ENCODE data around the gene TUBAL3.

The TUBAL3 gene

GRCh38 chr10:5447611-5448071, 43.0 kb upstream of the TUBAL3 start:
- peaks cover 52% of the 10 kb centered on the region for H3K4me1 ChIP-seq (ENCODE audit: insufficient read depth, low read length, poor library complexity, severe bottlenecking)
- H3K9ac ChIP-seq (ENCODE audit: low read depth, low read length, poor library complexity, severe bottlenecking) = peak overlapping the region; percentile 71
- H3K27me3 ChIP-seq (ENCODE audit: insufficient read depth, low read length, poor library complexity, severe bottlenecking) = no peaks in the 10 kb centered on the region
- peak overlapping the region; percentile 78 for H3K4me3 ChIP-seq (ENCODE audit: low read length, poor library complexity, severe bottlenecking)
- H2AFZ ChIP-seq (ENCODE audit: low read length) = no peak overlapping the region
- H4K20me1 ChIP-seq (ENCODE audit: insufficient read depth, low read length, poor library complexity, severe bottlenecking) = peaks cover 53% of the 10 kb centered on the region
- H3F3A ChIP-seq (ENCODE audit: low read depth) = 0 out of 2 replicates have a peak, but pooled peaks cover 3% of the 10 kb centered on the region
- no peaks in the 10 kb centered on the region for H3K9me2 ChIP-seq (replicated peaks; ENCODE audit: low read depth, low read length)
- peaks cover 19% of the 10 kb centered on the region for H3K36me3 ChIP-seq (ENCODE audit: insufficient read depth, low read length)
- peaks cover 77% of the 10 kb centered on the region for H3K79me2 ChIP-seq (ENCODE audit: insufficient read depth, low read length)
- peak overlapping the region; percentile 85 for H3K4me2 ChIP-seq (ENCODE audit: low read depth, low read length, poor library complexity, severe bottlenecking)
- TF ChIP-seq EZH2phosphoT487 (IDR thresholded peaks at IDR 0.05; ENCODE audit: borderline replicate concordance) (no peak), CTCF (conservative IDR thresholded peaks at IDR 0.05; ENCODE audit: low read length) (no peak)
- H3K9me3 ChIP-seq (ENCODE audit: insufficient read depth, low read depth, low read length) = no peaks in the 10 kb centered on the region

DNA sequence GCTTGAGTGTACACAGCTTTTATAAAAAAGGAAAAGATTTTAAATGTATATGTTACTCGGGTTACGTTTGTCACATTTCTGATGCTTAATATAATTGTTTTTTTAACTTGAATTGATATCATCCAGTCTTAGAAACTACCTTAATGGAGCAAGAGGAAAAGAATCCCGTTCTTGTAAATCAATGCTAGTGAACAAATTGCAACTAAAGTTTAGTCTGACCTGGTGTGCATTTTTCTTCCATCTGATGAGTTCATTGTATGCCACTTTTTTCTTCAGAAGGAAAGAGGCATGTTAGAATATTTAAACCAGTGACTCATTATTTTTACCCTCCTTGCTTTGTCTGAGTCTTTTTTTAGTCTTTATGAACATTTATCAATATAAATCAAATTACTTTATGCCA, 42.4 kb upstream of the TUBAL3 start:
- Histone ChIP-seq H3K4me3 (ENCODE audit: low read length, poor library complexity, severe bottlenecking) (peak overlapping the region; percentile 78), H3F3A (ENCODE audit: low read depth) (0 out of 2 replicates have a peak, but pooled peaks cover 3% of the 10 kb centered on the region), H3K27me3 (ENCODE audit: insufficient read depth, low read length, poor library complexity, severe bottlenecking) (no peaks in the 10 kb centered on the region), H3K9ac (ENCODE audit: low read depth, low read length, poor library complexity, severe bottlenecking) (peak overlapping the region; percentile 71), H3K79me2 (ENCODE audit: insufficient read depth, low read length) (peaks cover 75% of the 10 kb centered on the region), H3K4me1 (ENCODE audit: insufficient read depth, low read length, poor library complexity, severe bottlenecking) (peaks cover 56% of the 10 kb centered on the region), H3K9me3 (ENCODE audit: insufficient read depth, low read depth, low read length) (no peaks in the 10 kb centered on the region), H2AFZ (ENCODE audit: low read length) (no peak overlapping the region), H3K9me2 (replicated peaks; ENCODE audit: low read depth, low read length) (no peaks in the 10 kb centered on the region), H4K20me1 (ENCODE audit: insufficient read depth, low read length, poor library complexity, severe bottlenecking) (peaks cover 51% of the 10 kb centered on the region), H3K4me2 (ENCODE audit: low read depth, low read length, poor library complexity, severe bottlenecking) (peak overlapping the region; percentile 85), H3K36me3 (ENCODE audit: insufficient read depth, low read length) (peaks cover 13% of the 10 kb centered on the region; the same call in 1 of the 2 replicates)
- no peak for TF ChIP-seq CTCF (conservative IDR thresholded peaks at IDR 0.05; ENCODE audit: low read length)
- TF ChIP-seq EZH2phosphoT487 (IDR thresholded peaks at IDR 0.05; ENCODE audit: borderline replicate concordance) = no peak

DNA sequence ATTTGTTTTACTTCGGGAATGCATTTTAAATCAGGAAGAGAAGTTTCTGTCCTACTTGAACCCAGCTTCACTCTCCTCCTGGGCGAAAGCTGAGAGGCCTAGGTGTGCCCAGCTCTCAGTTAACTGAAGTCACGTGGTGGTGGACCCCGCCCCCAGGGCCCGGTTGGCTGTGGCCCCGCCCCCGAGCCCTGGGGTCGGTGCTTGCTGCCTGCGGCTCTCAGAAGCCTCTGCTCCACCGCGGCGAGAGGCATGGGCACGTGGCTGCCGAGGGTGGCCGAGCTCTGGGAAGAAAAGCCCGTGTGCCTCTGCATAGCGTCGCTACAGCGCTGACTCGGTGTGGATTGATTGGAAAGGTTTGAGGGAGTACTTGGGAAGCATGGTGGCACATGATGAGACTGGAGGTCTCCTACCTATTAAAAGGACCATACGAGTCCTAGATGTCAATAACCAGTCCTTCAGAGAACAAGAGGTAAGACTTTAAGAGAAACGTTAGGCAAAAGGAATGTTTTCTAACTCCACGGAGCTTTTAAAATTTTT, 41.8 kb upstream of the TUBAL3 start:
- Histone ChIP-seq H3K36me3 (ENCODE audit: insufficient read depth, low read length) (peaks cover 9% of the 10 kb centered on the region; the same call in 1 of the 2 replicates), H3K4me1 (ENCODE audit: insufficient read depth, low read length, poor library complexity, severe bottlenecking) (peaks cover 56% of the 10 kb centered on the region), H3K9me3 (ENCODE audit: insufficient read depth, low read depth, low read length) (no peaks in the 10 kb centered on the region), H4K20me1 (ENCODE audit: insufficient read depth, low read length, poor library complexity, severe bottlenecking) (peaks cover 46% of the 10 kb centered on the region), H3F3A (ENCODE audit: low read depth) (0 out of 2 replicates have a peak, but pooled peaks cover 3% of the 10 kb centered on the region), H3K9ac (ENCODE audit: low read depth, low read length, poor library complexity, severe bottlenecking) (peak overlapping the region; percentile 71), H3K9me2 (replicated peaks; ENCODE audit: low read depth, low read length) (no peaks in the 10 kb centered on the region), H3K4me2 (ENCODE audit: low read depth, low read length, poor library complexity, severe bottlenecking) (peak overlapping the region; percentile 85), H3K79me2 (ENCODE audit: insufficient read depth, low read length) (peaks cover 70% of the 10 kb centered on the region), H3K27me3 (ENCODE audit: insufficient read depth, low read length, poor library complexity, severe bottlenecking) (no peaks in the 10 kb centered on the region), H3K4me3 (ENCODE audit: low read length, poor library complexity, severe bottlenecking) (peak overlapping the region; percentile 78), H2AFZ (ENCODE audit: low read length) (no peak overlapping the region)
- TF ChIP-seq EZH2phosphoT487 (IDR thresholded peaks at IDR 0.05; ENCODE audit: borderline replicate concordance) (no peak), CTCF (conservative IDR thresholded peaks at IDR 0.05; ENCODE audit: low read length) (no peak)
